ENCODE results near the gene KRT74.

The KRT74 gene

GRCh38 chr12:52579468-52580465, 6.1 kb upstream of the KRT74 start:
- in situ Hi-C loops (cut with MboI; ENCODE audit: low pct_unique_long_range_greater_than_20kb, low sequenced_read_pairs), result loop anchor here (10.0 kb wide), 1 partner anchor 295 kb away; no protein-coding TSS in a partner anchor
- no peak for DNase-seq

- no peak for DNase-seq
- in situ Hi-C loops (cut with MboI; ENCODE audit: low pct_unique_long_range_greater_than_20kb, low sequenced_read_pairs), result no loop called here
Observed at GRCh38 chr12:52578469-52578868, 4.8 kb upstream of the KRT74 start.

DNA sequence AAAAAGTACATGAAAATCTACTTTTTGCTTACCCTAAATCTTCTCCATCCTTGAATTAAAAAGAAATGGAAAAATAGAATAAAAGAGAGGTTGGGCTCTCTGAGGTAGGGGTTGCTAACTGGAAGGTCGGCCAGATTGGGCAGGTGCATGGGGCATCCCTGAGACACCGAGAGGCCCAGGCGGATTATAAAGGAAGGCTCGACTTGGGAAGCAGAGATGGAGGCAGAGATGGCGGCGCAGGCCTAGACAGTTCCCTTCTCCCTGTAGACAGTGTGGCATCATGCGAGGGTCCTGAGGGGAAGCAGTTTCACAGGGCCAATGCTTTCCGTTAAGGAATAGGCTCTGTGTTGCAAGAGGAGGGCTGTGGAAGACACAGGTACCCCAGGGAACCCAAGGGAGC, 3.7 kb upstream of the KRT74 start:
- DNase-seq, result no peak
- in situ Hi-C loops (cut with MboI; ENCODE audit: low pct_unique_long_range_greater_than_20kb, low sequenced_read_pairs), result no loop called here

DNA sequence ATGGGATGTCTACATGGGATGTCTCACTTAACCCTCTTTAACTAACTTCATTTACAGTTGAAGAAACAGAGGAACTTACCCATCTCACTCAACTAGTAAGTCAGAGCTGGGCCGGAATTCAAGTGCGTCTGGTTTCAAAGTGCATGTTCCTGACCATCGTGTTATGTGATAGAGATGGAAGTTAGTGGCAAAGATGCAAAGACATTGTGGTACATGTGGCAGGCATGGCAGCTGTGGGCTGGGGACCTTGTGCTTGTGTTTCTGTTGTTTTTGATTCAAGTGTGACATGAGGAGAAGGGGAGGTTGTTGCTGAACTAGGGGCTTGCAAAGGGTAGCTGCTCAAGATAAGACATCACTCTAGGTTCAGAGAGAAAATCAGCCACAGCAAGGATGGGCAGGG, 2.3 kb upstream of the KRT74 start:
- DNase-seq, result no peak
- in situ Hi-C loops (cut with MboI; ENCODE audit: low pct_unique_long_range_greater_than_20kb, low sequenced_read_pairs), result no loop called here

GRCh38 chr12:52575256-52575655, 1.6 kb upstream of the KRT74 start:
- no peak for DNase-seq
- in situ Hi-C loops (cut with MboI; ENCODE audit: low pct_unique_long_range_greater_than_20kb, low sequenced_read_pairs), result no loop called here

DNA sequence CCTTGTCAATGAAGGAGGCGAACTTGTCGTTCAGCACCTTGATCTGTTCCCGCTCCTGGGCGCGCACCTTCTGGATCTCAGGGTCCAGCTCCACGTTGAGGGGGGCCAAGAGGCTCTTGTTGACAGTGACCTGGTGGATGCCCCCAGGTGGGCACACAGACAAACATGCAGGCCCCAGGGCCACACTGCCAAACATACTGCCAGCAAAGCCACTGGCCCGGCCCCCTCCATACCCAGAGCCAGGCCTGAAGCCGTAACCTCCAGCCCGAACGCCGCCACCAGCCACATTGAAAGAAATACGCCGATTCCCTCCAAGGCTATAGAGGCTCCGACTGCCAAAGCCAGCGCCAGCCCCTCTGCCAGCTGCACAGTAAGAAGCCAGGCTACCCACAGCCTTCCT, 337 bp downstream of the KRT74 start:
- in situ Hi-C loops (cut with MboI; ENCODE audit: low pct_unique_long_range_greater_than_20kb, low sequenced_read_pairs), result no loop called here
- DNase-seq, result no peak

DNA sequence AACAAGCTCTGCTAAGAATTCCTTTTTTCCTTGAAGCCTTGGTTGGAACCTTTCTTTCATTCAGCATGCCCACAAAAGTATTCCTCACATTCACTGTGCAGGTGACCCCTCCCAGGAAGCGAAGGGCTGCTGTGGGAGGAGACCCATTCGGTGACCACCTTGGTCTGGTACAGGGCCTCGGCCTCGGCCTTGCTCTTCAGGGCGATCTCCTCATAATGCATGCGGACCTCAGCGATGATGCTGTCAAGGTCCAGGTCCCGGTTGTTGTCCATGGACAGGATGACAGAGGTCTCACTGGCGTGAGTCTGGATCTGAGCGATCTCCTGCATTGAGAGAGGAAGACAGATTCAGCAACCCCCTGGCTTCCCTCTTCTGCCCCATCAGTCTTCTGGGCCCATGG, 3.1 kb downstream of the KRT74 start:
- in situ Hi-C loops (cut with MboI; ENCODE audit: low pct_unique_long_range_greater_than_20kb, low sequenced_read_pairs), result no loop called here
- no peak for DNase-seq

DNA sequence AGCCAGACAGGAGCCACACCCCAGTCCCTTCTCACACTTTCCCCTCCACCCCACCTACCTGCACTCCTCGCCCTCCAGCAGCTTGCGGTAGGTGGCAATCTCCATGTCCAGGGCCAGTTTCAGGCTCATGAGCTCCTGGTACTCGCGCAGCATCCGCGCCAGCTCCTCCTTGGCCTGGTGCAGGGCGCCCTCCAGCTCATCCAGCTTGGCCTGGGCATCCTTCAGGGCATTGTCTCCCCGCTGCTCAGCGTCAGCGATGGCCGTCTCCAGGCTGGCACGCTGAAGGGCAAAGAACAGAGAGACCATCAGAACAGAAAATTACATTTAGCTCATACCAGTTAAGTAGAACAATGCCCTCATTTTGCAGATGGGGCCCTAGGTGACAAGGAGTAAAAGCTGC, 5.5 kb downstream of the KRT74 start:
- DNase-seq, result no peak
- in situ Hi-C loops (cut with MboI; ENCODE audit: low pct_unique_long_range_greater_than_20kb, low sequenced_read_pairs), result no loop called here

DNA sequence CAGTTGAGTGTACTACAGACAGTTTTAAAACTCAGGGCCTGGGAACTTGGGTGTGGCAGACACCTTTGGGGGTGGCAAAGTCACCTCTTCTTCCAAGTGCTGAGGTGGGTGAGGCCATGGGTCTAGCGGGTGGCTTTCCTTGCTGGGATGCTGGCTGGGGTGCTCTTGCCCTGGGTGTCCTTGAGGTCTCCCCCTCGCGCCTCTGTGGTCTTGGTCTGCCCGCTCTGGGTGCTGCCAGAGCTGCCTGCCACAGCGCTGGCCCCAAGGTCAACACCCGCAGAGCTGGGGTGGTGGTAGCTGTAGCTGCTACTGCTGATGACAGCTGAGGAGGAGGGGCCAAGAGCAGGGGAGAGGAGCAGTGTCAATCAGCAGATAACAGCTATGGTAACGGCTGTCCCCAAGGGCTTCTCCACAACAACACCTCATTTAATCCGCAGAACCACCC, 6.8 kb downstream of the KRT74 start:
- in situ Hi-C loops (cut with MboI; ENCODE audit: low pct_unique_long_range_greater_than_20kb, low sequenced_read_pairs), result no loop called here
- DNase-seq, result no peak

DNA sequence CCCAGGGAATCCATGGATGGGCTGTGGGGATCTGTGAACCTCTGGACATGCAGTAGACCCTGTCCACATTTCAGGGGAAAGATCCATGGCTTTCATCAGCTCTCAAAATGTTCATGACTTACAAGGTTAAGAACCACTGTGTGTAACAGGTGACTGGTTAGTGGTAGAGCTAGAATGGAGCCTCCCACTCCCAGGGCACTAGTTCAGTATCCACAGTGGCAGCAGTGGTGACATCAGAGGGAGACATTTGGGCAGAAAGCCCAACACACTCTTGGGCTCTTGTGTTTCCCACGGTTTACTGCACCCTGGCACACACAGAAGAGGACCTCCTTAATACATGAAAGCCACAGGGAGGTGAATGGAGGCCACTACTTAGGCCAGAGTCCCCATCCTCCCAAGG, 9.1 kb downstream of the KRT74 start:
- in situ Hi-C loops (cut with MboI; ENCODE audit: low pct_unique_long_range_greater_than_20kb, low sequenced_read_pairs), result no loop called here
- DNase-seq, result no peak

- DNase-seq, result no peak
- in situ Hi-C loops (cut with MboI; ENCODE audit: low pct_unique_long_range_greater_than_20kb, low sequenced_read_pairs), result no loop called here
Observed at GRCh38 chr12:52561880-52562449, 11.7 kb downstream of the KRT74 start.

DNA sequence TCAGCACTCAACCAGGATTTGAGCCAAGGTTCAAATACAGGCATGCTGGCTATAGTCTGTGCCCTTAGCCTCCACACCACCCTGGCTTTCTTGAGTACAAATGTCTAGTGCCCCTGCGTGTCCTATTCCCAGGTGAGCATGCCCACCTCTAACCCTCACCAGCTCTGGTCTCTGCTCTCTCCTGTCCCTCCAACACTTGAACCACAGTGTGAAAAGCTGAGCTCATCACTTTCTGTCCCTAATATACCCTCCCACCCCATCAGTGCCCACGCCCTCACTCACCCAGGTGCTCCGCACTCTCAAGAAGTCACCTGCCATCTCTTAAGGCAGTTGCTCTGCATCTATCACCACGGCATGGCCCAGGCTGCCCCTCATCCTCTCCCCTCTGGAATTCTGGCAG, 13.7 kb downstream of the KRT74 start:
- DNase-seq, result no peak
- in situ Hi-C loops (cut with MboI; ENCODE audit: low pct_unique_long_range_greater_than_20kb, low sequenced_read_pairs), result no loop called here

DNA sequence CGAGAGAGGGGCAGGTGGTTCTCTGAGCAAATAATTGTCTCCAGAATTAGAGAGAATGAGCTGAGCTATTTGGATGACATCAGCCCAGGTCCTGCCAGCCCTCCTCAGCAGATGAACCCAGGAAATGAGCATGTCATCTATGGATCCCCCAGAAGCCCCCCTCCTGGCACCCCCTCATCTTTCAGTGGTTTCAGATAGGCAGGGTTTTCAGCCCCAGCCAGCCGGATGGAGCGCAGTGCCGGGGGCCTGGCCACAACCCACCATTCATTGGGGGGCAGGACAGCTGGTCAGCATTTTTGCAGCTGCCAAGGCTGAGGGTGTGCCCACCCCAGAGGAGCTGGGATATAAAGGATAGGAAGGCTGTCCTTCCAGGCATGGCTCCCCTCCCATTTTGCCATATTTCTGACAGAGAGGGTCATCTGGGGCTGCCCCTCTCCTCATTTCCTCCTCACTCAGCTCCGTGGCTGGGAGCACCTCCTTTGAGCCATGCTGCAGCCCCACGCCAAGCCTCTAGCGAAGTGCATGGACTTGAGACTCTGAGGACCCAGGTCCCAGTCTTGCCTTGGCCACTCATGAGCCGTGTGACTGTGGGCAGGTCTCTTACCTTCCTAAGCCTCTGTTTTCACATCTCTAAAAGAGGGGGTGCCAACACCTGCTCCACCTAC, 14.7 kb downstream of the KRT74 start:
- in situ Hi-C loops (cut with MboI; ENCODE audit: low pct_unique_long_range_greater_than_20kb, low sequenced_read_pairs), result no loop called here
- DNase-seq, result no peak

DNA sequence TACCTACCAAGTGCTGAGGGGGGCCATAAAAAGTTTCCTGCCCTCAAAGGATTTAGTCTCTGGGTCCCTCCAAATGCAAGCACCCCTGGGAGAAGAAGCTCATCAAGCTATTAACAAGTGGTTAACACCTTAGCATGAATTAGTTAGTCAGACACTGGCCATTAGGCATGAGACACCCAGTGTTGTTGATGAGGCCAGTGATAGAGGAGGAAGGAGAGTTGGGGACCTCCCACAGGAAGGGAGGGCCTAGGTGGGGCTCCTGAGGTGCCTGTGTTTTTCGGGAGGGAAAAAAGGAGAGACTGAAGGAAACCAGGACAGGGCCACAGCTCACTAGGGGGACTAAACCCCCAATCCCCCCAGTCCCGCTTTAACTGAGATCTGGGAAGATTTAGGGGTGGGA, 16.2 kb downstream of the KRT74 start:
- in situ Hi-C loops (cut with MboI; ENCODE audit: low pct_unique_long_range_greater_than_20kb, low sequenced_read_pairs), result no loop called here
- no peak for DNase-seq

DNA sequence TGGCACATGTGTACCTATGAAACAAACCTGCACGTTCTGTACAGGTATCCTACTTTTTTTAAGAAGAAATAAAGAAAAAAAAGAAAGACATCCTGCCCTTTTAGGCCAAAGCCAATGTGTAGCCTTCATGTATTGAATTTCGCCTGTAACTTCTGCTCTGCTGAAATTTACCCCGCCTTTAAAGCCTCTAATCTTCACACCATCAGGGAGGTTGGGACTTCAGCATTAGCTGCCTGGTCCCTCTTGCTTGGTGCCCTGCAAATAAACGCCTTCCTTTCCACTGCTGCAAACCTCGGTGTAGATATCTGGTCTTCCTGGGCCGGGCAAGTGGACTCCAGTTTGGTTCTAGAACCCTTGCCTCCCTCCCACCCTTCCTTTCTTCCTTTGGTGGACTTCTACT, 18.1 kb downstream of the KRT74 start:
- in situ Hi-C loops (cut with MboI; ENCODE audit: low pct_unique_long_range_greater_than_20kb, low sequenced_read_pairs), result no loop called here
- DNase-seq, result no peak

DNA sequence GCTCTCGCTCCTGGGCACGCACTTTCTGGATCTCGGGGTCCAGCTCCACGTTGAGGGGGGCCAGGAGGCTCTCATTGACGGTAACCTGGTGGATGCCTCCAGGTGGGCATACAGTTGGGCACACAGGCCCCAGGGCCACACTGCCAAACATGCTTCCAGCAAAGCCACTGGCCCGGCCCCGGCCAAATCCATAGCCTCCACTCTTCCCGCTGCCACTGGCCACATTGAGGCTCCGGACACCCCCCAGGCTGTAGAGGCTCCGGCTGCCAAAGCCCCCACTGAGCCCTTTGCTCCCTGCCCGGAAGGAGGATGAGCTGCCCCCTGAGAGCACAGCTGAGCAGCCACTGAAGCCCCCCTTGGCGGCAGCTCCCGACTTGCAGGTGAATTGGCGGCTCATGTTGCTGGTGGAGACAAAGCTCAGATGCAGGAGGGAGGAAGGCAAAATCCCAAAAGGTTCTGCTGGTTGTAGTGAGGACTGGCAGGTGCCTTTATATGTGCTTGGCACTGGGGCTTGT, 20.9 kb downstream of the KRT74 start, which contains the start of gene KRT71:
TSS of gene KRT71 (minus strand) at position 465 of the 515 bp plus-strand sequence. CDS start at position 397, 68 bp downstream.
- DNase-seq, result no peak
- in situ Hi-C loops (cut with MboI; ENCODE audit: low pct_unique_long_range_greater_than_20kb, low sequenced_read_pairs), result no loop called here

DNA sequence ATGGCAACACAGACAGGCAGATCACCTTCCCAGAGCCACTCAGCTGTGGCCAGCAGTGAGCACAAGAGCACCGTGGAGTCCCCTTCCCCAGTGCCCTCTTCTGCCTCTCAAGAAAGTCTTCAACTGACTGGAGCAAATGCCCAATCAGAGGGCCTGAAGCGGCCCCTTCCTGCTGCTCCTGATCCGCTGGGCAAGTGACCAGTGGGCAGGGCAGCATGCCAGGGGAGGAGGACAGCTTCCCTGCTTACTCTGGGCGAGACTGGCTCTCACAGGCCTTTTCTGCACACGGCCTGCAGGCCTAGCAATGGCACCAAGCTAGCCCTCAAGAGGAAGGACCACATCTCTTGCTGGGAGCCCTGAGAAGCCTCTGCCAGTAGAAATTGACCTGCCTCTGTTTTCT, 21.6 kb downstream of the KRT74 start:
- in situ Hi-C loops (cut with MboI; ENCODE audit: low pct_unique_long_range_greater_than_20kb, low sequenced_read_pairs), result no loop called here
- DNase-seq, result no peak

GRCh38 chr12:52551216-52551865, 22.3 kb downstream of the KRT74 start:
- DNase-seq, result no peak
- in situ Hi-C loops (cut with MboI; ENCODE audit: low pct_unique_long_range_greater_than_20kb, low sequenced_read_pairs), result no loop called here

GRCh38 chr12:52546126-52546525, 27.5 kb downstream of the KRT74 start:
- in situ Hi-C loops (cut with MboI; ENCODE audit: low pct_unique_long_range_greater_than_20kb, low sequenced_read_pairs), result no loop called here
- DNase-seq, result no peak
